ENCODE measurements around the gene PNO1.

The PNO1 gene

GRCh38 chr2:68196120-68196716 lies 38.5 kb downstream of the PNO1 start:
- no peak for DNase-seq

GRCh38 chr2:68200157-68200787 lies 42.6 kb downstream of the PNO1 start:
- no peak for DNase-seq

- no peak for DNase-seq
Measured at GRCh38 chr2:68203587-68203986, 45.9 kb downstream of the PNO1 start.

GRCh38 chr2:68206793-68207192 lies 49.1 kb downstream of the PNO1 start:
- DNase-seq: no peak

GRCh38 chr2:68214381-68214780 lies 56.7 kb downstream of the PNO1 start:
- no peak for DNase-seq

- no peak for DNase-seq
Measured at GRCh38 chr2:68216454-68217310, 59.0 kb downstream of the PNO1 start.

GRCh38 chr2:68217729-68218128 lies 60.0 kb downstream of the PNO1 start:
- DNase-seq: no peak

GRCh38 chr2:68218343-68218901 lies 60.7 kb downstream of the PNO1 start:
- DNase-seq: no peak

GRCh38 chr2:68222287-68222686 lies 64.6 kb downstream of the PNO1 start:
- DNase-seq: no peak

GRCh38 chr2:68223419-68223818 lies 65.7 kb downstream of the PNO1 start:
- DNase-seq: no peak

GRCh38 chr2:68225119-68225632 lies 67.5 kb downstream of the PNO1 start:
- no peak for DNase-seq
